A673 (cell line): ENCODE measurements around the gene RAB3GAP2.

ENCODE experiments used
- EZH2 ChIP-seq: fragments of 200-600 bp; sonication (generic); IDR thresholded peaks from 2 replicates; pipeline ENCODE4 v1.6.1; 2017; ENCODE audit warnings: borderline replicate concordance, low read depth, mild to moderate bottlenecking, mixed read lengths, antibody characterized with exemption, low read length; ENCODE audit not compliant: poor library complexity, severe bottlenecking
- TF ChIP-seq, protein P1 (sequence below): fragments of 300-800, 200-600 bp; sonication (generic); conservative IDR thresholded peaks from 2 replicates; pipeline ENCODE4 v1.5.1; 2017; ENCODE audit warnings: low read depth, mild to moderate bottlenecking, antibody characterized with exemption, low read length, moderate library complexity, mixed read lengths

DNA sequence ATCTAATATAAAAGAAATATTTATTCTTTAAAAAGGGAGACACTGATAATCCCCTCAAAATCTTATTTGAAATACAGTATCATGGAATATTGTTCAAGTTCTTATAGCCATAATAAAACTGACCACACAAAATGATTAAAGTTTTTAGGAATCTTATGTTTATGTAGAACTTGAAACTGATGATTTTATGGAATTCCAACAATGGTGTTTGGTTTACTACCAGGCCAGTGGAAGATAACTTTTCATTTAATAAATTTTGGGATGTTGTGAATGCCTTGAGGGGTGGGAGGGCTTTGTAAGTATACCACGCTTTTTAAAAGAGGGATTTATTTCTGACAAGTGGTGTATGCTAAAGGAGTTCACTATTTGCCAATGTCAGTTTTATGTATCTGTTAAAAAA is 87.7 kb downstream of the RAB3GAP2 start:
- TF ChIP-seq, protein P1, sequence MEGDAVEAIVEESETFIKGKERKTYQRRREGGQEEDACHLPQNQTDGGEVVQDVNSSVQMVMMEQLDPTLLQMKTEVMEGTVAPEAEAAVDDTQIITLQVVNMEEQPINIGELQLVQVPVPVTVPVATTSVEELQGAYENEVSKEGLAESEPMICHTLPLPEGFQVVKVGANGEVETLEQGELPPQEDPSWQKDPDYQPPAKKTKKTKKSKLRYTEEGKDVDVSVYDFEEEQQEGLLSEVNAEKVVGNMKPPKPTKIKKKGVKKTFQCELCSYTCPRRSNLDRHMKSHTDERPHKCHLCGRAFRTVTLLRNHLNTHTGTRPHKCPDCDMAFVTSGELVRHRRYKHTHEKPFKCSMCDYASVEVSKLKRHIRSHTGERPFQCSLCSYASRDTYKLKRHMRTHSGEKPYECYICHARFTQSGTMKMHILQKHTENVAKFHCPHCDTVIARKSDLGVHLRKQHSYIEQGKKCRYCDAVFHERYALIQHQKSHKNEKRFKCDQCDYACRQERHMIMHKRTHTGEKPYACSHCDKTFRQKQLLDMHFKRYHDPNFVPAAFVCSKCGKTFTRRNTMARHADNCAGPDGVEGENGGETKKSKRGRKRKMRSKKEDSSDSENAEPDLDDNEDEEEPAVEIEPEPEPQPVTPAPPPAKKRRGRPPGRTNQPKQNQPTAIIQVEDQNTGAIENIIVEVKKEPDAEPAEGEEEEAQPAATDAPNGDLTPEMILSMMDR, result no peak
- TF ChIP-seq EZH2, result no peak
